Activated naive CD8-positive, alpha-beta T cell treated with anti-CD3 and anti-CD28 coated beads for 36 hours (primary cell): ENCODE results near the gene WFIKKN1. TPM values are rescaled to one million over a fixed set of nuclear protein-coding genes. Genes with fewer than 3 reads are reported as not detected.
A peak's percentile ranks its signal among the peaks of the same experiment; 100 is the strongest.

Source experiments
- DNase-seq: peaks from one replicate; pipeline ENCODE4 v3.0.0; 2021
- H3K27ac Mint-ChIP-seq: one replicate; pipeline ENCODE4 v1.8.0; 2022; ENCODE audit warnings: mild to moderate bottlenecking, moderate library complexity, mixed read lengths
- H3K27me3 Mint-ChIP-seq: one replicate; pipeline ENCODE4 v1.8.0; 2022; ENCODE audit warnings: mild to moderate bottlenecking, mixed read lengths
- H3K36me3 Mint-ChIP-seq: one replicate; pipeline ENCODE4 v1.8.0; 2021; ENCODE audit warnings: mild to moderate bottlenecking, mixed read lengths
- H3K4me1 Mint-ChIP-seq: one replicate; pipeline ENCODE4 v1.8.0; 2021; ENCODE audit warnings: mixed read lengths
- H3K4me3 Mint-ChIP-seq: one replicate; pipeline ENCODE4 v1.8.0; 2022; ENCODE audit warnings: mild to moderate bottlenecking, moderate library complexity, mixed read lengths
- H3K9me3 Mint-ChIP-seq: one replicate; pipeline ENCODE4 v1.8.0; 2022; ENCODE audit warnings: mixed read lengths
- total RNA-seq, 2 experiments: library from RNA; stranded (reverse); gene quantifications; one replicate each; pipeline ENCODE4 v1.2.3, GENCODE V29; 2021

The WFIKKN1 gene
- total RNA-seq, 2 experiments from 2014 or later, result 0.10 TPM; not detected in 1

DNA sequence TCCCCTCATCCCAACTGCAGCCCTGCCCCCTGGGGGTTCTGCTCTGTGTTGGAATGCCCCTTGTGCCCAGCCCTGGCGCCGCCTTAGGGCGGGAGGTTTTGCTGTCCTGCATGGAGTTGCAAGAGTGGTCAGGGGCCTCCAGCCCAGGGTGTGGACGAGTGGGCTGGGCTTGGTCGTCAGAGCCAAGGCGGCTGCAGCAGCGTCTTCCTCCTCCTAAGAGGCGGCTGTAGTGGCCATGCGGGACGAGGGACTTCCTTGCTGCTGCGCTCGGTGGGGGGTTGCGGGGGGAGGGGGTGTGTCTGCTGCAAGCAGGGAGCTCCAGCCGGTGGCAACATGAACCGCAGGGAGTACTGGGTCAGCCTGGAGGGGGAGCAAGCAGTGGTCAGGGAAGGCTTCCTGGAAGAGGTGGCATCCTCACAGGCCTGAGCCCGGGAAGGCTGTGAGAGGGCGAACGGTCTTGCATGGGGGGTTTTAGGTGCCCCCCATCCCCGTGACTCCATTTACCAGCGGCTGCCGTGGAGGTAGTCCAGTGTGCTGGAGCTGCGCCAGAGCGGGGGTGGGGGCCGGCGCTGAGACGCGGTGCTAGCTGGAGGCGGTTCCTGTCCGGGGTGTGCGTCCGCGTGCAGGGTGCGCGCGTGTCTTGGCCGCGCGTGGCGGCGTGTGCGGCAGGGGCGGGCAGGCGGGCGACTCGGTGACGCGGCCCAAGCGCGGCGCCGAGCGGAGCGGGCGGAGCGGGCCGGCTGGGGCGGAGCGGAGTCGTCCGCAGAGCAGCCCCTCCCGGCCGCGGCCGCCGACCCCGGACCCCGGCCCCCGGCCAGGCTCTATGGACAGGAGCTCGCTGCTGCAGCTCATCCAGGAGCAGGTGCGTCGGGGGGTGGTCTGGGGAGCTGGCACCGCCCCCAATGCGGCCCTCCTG is 44.4 kb downstream of the WFIKKN1 start, which contains the start of gene RHBDL1:
RHBDL1 (plus strand) TSS at position 704 of the 916 bp plus-strand sequence; CDS start at position 824, 120 bp downstream.
- Mint-ChIP-seq H3K36me3 (peaks cover 2% of the 10 kb centered on the region), H3K27me3 (no peaks in the 10 kb centered on the region), H3K4me3 (peak within 1 kb of the TSS; percentile 25), H3K9me3 (no peaks in the 10 kb centered on the region), H3K27ac (no peak within 1 kb of the TSS), H3K4me1 (peaks cover 6% of the 10 kb centered on the region)
- no peak for DNase-seq

DNA sequence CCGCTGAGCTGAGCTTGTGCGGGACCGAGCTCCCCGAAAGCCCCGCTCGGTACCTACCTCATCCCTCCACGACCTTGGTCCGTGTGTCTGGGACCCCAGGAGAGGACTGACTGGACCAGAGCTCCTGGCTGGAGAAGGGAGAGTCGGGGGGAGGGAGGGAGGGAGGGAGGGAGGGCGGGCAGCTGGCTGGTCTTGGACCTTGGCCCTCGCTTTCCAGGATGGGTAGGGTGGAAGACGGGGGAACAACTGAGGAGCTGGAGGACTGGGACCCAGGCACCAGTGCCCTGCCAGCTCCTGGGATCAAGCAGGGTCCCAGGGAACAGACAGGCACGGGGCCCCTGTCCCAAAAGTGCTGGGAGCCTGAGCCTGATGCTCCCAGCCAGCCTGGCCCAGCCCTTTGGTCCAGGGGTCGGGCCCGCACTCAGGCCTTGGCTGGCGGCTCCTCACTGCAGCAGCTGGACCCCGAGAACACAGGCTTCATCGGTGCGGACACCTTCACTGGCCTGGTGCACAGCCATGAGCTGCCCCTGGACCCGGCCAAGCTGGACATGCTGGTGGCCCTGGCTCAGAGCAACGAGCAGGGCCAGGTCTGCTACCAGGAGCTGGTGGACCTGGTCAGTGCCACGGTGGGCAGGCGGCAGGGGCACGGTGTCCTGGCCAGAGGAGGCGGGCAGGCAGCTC is 45.2 kb downstream of the WFIKKN1 start:
- no peak overlapping the region for H3K27ac Mint-ChIP-seq
- H3K9me3 Mint-ChIP-seq, result no peaks in the 10 kb centered on the region
- peaks cover 7% of the 10 kb centered on the region for H3K4me1 Mint-ChIP-seq

DNA sequence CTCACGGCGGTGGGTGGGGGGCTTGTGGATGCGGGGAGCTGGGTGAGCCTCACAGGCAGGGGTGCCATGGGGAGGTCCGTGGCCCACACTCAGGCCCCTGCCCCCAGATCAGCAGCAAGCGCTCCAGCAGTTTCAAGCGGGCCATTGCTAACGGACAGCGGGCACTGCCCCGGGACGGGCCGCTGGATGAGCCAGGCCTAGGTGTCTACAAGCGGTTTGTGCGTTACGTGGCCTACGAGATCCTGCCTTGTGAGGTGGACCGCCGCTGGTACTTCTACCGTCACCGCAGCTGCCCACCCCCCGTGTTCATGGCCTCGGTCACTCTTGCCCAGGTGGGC is 45.7 kb downstream of the WFIKKN1 start:
- H3K27me3 Mint-ChIP-seq, result no peaks in the 10 kb centered on the region
- no peaks in the 10 kb centered on the region for H3K9me3 Mint-ChIP-seq
- H3K27ac Mint-ChIP-seq, result no peak overlapping the region
- no peak overlapping the region for H3K4me3 Mint-ChIP-seq
- DNase-seq, result no peak
- H3K4me1 Mint-ChIP-seq, result peaks cover 10% of the 10 kb centered on the region
- peaks cover 7% of the 10 kb centered on the region for H3K36me3 Mint-ChIP-seq

More for the DNA sequence above, 45.2 kb downstream of the WFIKKN1 start:
- H3K27me3 Mint-ChIP-seq, result no peaks in the 10 kb centered on the region
- no peak for DNase-seq
- H3K36me3 Mint-ChIP-seq, result peaks cover 4% of the 10 kb centered on the region
- no peak overlapping the region for H3K4me3 Mint-ChIP-seq

DNA sequence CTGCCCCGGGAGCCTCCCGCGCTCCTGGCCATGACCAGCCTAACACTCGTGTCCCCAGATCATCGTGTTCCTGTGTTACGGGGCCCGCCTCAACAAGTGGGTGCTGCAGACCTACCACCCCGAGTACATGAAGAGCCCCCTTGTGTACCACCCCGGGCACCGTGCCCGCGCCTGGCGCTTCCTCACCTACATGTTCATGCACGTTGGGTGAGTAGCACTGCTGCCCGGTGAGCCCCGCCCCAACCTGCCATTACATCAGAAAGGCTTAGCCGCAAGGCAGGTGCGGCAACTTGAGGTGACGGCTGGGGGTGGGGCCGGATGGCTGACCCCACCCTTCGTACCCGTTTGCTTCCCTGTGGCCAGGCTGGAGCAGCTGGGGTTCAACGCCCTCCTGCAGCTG is 46.1 kb downstream of the WFIKKN1 start:
- DNase-seq, result no peak
- Mint-ChIP-seq H3K27me3 (no peaks in the 10 kb centered on the region), H3K36me3 (peaks cover 10% of the 10 kb centered on the region), H3K27ac (no peak overlapping the region), H3K4me3 (no peak overlapping the region), H3K9me3 (no peaks in the 10 kb centered on the region), H3K4me1 (peaks cover 14% of the 10 kb centered on the region)

DNA sequence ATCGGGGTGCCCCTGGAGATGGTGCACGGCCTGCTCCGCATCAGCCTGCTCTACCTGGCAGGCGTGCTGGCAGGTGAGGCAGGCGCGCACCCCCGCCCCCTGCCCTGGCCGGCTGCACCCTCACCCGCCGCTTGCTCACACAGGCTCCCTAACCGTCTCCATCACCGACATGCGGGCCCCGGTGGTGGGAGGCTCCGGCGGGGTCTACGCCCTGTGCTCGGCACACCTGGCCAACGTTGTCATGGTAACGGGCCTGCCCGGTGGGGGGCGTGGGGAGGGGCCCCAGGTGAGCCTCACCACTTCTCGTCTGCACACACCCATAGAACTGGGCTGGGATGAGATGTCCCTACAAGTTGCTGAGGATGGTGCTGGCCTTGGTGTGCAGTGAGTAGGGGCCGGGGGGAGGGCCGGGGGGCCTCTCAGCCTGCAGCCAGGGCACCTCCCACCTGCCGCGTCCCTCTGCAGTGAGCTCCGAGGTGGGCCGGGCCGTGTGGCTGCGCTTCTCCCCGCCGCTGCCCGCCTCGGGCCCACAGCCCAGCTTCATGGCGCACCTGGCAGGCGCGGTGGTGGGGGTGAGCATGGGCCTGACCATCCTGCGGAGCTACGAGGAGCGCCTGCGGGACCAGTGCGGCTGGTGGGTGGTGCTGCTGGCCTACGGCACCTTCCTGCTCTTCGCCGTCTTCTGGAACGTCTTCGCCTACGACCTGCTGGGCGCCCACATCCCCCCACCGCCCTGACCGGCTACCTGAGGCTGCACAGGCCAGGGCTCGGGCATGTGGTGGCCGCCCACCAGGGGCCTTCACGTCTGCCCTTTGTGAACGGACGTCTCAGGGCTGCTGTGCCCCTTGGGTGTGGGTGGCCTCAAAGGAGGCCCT is 46.8 kb downstream of the WFIKKN1 start:
- Mint-ChIP-seq H3K4me1 (peaks cover 18% of the 10 kb centered on the region), H3K27ac (no peak overlapping the region), H3K4me3 (no peak overlapping the region), H3K36me3 (peaks cover 14% of the 10 kb centered on the region), H3K27me3 (no peaks in the 10 kb centered on the region), H3K9me3 (no peaks in the 10 kb centered on the region)
- no peak for DNase-seq

- Mint-ChIP-seq H3K4me3 (no peak overlapping the region), H3K9me3 (no peaks in the 10 kb centered on the region), H3K27me3 (no peaks in the 10 kb centered on the region), H3K27ac (no peak overlapping the region), H3K4me1 (peaks cover 19% of the 10 kb centered on the region), H3K36me3 (peaks cover 16% of the 10 kb centered on the region)
- DNase-seq, result no peak
These were observed 47.5 kb downstream of the WFIKKN1 start for GRCh38 chr16:678209-678857.

DNA sequence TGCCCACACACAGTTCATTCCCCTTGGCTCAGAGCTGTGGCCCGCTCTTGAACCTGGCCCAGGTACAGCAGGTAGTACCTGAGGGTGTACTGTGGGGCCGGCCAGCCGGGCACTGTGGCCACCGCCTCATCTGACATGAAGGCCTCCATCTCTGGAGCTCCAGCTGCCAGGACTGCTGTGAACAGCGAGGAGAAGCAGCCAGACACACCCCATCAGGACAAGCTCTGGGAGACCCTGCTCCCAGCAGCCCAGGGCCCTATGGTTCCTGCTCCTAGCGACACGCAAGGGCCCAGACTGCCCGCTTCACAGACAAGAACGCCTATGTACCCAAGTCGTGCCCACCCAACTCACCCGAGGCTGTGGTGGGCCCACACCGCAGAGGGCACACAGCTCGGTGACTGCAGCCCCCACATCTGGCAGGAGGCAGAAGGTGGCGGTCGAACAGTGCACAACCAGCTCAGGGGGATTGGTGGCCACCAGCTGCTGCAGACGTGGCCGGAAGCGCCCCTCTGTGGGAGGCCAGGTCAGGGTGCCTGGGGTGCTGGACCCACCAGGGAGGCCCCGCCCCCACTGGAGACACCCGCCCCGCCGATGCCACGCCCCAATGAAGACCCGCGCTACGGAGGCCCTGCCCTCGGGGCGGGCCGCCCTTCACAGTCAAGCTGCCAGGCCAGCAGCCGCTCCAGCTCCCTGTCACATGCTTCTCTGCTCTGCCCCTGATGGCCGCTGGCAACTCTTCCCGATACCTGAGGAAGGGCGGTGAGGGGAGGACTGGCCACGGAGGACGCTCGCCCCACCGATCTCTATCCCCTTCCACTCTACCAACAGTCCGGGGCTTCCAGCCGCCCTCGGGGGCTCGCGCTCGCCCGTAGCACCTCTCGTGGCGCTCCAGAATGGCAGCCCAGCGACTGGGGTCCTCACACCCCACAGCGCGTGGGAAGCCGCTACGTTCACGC is 48.4 kb downstream of the WFIKKN1 start:
- Mint-ChIP-seq H3K4me1 (peaks cover 19% of the 10 kb centered on the region), H3K27me3 (no peaks in the 10 kb centered on the region), H3K4me3 (peak overlapping the region; percentile 74), H3K9me3 (no peaks in the 10 kb centered on the region), H3K36me3 (peaks cover 20% of the 10 kb centered on the region), H3K27ac (peak overlapping the region; percentile 66)
- DNase-seq, result peak; percentile 72

DNA sequence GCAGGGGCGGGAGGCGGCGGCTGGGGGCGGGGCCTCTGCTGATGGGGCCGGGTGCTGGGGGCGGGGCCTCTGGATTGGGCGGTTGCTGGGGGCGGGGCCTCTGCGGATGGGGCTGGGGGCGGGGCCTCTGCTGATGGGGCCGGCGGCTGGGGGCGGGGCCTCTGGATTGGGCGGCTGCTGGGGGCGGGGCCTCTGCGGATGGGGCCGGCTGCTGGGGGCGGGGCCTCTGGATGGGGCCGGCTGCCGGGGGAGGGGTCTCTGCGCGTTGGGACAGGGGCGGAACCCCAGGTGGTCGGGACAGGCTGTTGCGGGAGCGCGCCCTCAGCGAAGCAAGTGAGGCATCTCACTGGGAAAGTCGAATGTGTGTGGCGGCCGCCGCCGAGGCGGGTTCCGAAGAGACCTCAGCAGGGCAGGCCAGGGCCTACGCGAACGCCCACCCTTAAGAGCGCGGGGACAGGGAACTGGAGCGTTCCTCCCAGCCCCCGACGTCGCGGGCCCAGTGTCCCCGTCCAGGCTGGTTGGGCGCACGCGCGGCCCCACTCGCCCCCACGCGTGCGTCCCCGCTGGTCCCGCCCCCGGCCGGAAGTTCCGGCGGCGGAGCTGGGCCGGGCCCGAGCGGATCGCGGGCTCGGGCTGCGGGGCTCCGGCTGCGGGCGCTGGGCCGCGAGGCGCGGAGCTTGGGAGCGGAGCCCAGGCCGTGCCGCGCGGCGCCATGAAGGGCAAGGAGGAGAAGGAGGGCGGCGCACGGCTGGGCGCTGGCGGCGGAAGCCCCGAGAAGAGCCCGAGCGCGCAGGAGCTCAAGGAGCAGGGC is 49.2 kb downstream of the WFIKKN1 start, which contains the start of gene STUB1:
STUB1 (plus strand) TSS at position 597 of the 811 bp plus-strand sequence; CDS start at position 713, 116 bp downstream.
- no peaks in the 10 kb centered on the region for H3K9me3 Mint-ChIP-seq
- peak within 1 kb of the TSS; percentile 85 for H3K27ac Mint-ChIP-seq
- peak within 1 kb of the TSS; percentile 84 for H3K4me3 Mint-ChIP-seq
- peaks cover 19% of the 10 kb centered on the region for H3K4me1 Mint-ChIP-seq
- DNase-seq, result peak; percentile 92
- no peaks in the 10 kb centered on the region for H3K27me3 Mint-ChIP-seq
- H3K36me3 Mint-ChIP-seq, result peaks cover 20% of the 10 kb centered on the region

DNA sequence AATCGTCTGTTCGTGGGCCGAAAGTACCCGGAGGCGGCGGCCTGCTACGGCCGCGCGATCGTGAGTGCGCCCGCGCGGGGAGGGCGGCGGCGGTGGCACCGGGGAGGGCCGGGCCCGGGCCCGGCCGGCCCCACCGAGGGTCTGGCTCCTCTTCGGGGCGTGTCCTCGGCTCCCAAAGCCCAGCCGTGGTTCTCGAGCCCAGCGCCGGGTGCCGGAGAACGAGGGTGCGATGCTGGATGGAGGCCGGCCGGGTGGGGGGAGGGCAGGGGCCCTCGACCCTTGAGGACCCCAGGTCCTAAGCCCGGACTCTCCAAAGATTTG is 49.8 kb downstream of the WFIKKN1 start:
- Mint-ChIP-seq H3K4me3 (peak overlapping the region; percentile 84), H3K36me3 (peaks cover 20% of the 10 kb centered on the region), H3K4me1 (peaks cover 17% of the 10 kb centered on the region), H3K27me3 (no peaks in the 10 kb centered on the region), H3K27ac (peak overlapping the region; percentile 38), H3K9me3 (no peaks in the 10 kb centered on the region)
- no peak for DNase-seq

- peaks cover 17% of the 10 kb centered on the region for H3K4me1 Mint-ChIP-seq
- peak overlapping the region; percentile 84 for H3K4me3 Mint-ChIP-seq
- H3K9me3 Mint-ChIP-seq, result no peaks in the 10 kb centered on the region
- H3K27ac Mint-ChIP-seq, result peak overlapping the region; percentile 45
- no peak for DNase-seq
- H3K27me3 Mint-ChIP-seq, result no peaks in the 10 kb centered on the region
- peaks cover 22% of the 10 kb centered on the region for H3K36me3 Mint-ChIP-seq
These were observed 50.4 kb downstream of the WFIKKN1 start for GRCh38 chr16:680967-681745.

DNA sequence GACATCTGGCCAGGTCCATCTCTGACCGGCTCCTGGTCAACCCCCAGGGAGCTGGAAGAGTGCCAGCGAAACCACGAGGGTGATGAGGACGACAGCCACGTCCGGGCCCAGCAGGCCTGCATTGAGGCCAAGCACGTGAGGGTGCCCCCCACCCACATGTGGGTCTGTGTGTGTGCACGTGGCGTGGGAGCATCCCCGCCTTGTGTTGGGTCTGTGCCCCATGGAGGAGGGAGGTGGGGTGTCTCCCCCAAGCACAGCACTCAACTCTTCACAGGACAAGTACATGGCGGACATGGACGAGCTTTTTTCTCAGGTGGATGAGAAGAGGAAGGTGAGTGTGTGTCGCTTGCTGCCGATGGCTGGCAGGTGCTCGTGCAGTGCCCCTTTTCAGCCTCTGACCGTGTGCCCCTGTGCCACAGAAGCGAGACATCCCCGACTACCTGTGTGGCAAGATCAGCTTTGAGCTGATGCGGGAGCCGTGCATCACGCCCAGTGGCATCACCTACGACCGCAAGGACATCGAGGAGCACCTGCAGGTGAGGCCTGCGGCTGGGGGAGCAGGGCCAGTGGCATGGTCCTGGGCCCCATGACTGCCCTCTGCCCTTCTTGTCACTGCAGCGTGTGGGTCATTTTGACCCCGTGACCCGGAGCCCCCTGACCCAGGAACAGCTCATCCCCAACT is 51.1 kb downstream of the WFIKKN1 start:
- H3K4me3 Mint-ChIP-seq, result peak overlapping the region; percentile 84
- no peak overlapping the region for H3K27ac Mint-ChIP-seq
- DNase-seq, result no peak
- H3K36me3 Mint-ChIP-seq, result peaks cover 22% of the 10 kb centered on the region
- no peaks in the 10 kb centered on the region for H3K27me3 Mint-ChIP-seq
- no peaks in the 10 kb centered on the region for H3K9me3 Mint-ChIP-seq
- peaks cover 17% of the 10 kb centered on the region for H3K4me1 Mint-ChIP-seq
